Upper lobe of left lung (tissue), 6 donors: Measurements from ENCODE around the gene STARD5. TPM values are rescaled to one million over a fixed set of nuclear protein-coding genes. Genes with fewer than 3 reads are reported as not detected.
A peak's percentile ranks its signal among the peaks of the same experiment; 100 is the strongest.

Source experiments
- ATAC-seq, 2 donors: fragments of 200-7000 bp; cut with Tn5 transposase; one replicate each; pipeline ENCODE4 v1.9.1; 2022; ENCODE audit warnings: mild to moderate bottlenecking in 2 of 2, moderate library complexity in 2 of 2; ENCODE audit not compliant: low FRiP score in 2 of 2
- DNase-seq, 2 donors: peaks; one replicate each; pipeline ENCODE4 v3.0.0-alpha.2; 2019 to 2020
- H3K27ac ChIP-seq, 4 donors: fragments of 200-600 bp; sonication (generic); one replicate each; pipeline ENCODE4 v1.5.1; 2016 to 2019
- H3K27me3 ChIP-seq, 4 donors: fragments of 200-600 bp; sonication (generic); one replicate each; pipeline ENCODE4 v1.5.1; 2017 to 2019
- H3K36me3 ChIP-seq, 4 donors: fragments of 200-600 bp; sonication (generic); one replicate each; pipeline ENCODE4 v1.5.1; 2016 to 2019
- H3K4me1 ChIP-seq, 4 donors: fragments of 200-600 bp; sonication (generic); one replicate each; pipeline ENCODE4 v1.5.1; 2018 to 2019
- H3K4me3 ChIP-seq, 4 donors: fragments of 200-600 bp; sonication (generic); one replicate each; pipeline ENCODE4 v1.5.1; 2017 to 2019; ENCODE audit warnings: mild to moderate bottlenecking in 2 of 4, moderate library complexity in 1 of 4
- H3K9me3 ChIP-seq, 4 donors: fragments of 200-600 bp; sonication (generic); one replicate each; pipeline ENCODE4 v1.5.1; 2018 to 2019
- CTCF ChIP-seq, 6 experiments: fragments of 450-650 bp in 4 of 6; fragments of 200-600 bp in 2 of 6; sonication (generic) in 2 of 6; IDR thresholded peaks; one replicate each; pipeline ENCODE4 v1.5.1; 2016 to 2019; ENCODE audit warnings: antibody characterized with exemption in 6 of 6
- EP300 ChIP-seq, 4 donors: sonication (generic); formaldehyde crosslinking; IDR thresholded peaks; one replicate each; pipeline ENCODE4 v1.5.1; 2017; ENCODE audit warnings: antibody characterized with exemption in 4 of 4, control low read depth in 2 of 4
- POLR2A ChIP-seq, 4 donors: fragments of 450-650 bp; IDR thresholded peaks; one replicate each; pipeline ENCODE4 v1.5.1; 2016 to 2017; ENCODE audit warnings: antibody characterized with exemption in 4 of 4, mild to moderate bottlenecking in 2 of 4
- POLR2AphosphoS5 ChIP-seq, 2 donors: sonication (generic); formaldehyde crosslinking; IDR thresholded peaks; one replicate each; pipeline ENCODE4 v1.5.1; 2017; ENCODE audit warnings: antibody characterized with exemption in 2 of 2
- WGBS, 2 donors: methylation state at CpG; one replicate each; pipeline ENCODE4 v1.1.5; 2017 to 2018; 5-methylcytosine and 5-hydroxymethylcytosine counted together
- total RNA-seq, 6 donors: library from RNA; depleted of rRNA in 4 of 6; stranded (reverse); fragments of >200 nt in 4 of 6; gene quantifications; one replicate each; pipeline versions ENCODE4 v1.1.0 to v1.2.1, GENCODE V29; 2016 to 2021
- donor health status: DM: no; HTN: no; CAD: no; lungs with moderate emphysema.
- donor health status: DM: no; HTN: yes; CAD: no; lungs with severe emphysema.

STARD5 gene
- total RNA-seq, 6 donors from 2014 or later, result 3.0 to 8.3 (median 5.6) TPM

- H3K4me3 ChIP-seq, result no peak overlapping the region
- no peak for TF ChIP-seq CTCF (IDR thresholded peaks at IDR 0.05)
- TF ChIP-seq POLR2AphosphoS5 (IDR thresholded peaks at IDR 0.05), result no peak
- TF ChIP-seq POLR2A (IDR thresholded peaks at IDR 0.05), result no peak
- TF ChIP-seq EP300 (IDR thresholded peaks at IDR 0.05), result no peak
- DNase-seq (no peak), ATAC-seq (no peak)
- H3K9me3 ChIP-seq, result no peaks in the 10 kb centered on the region
- peak overlapping the region in 2 of 4 donors; percentile 14 to 74 for H3K27ac ChIP-seq
- 67 to 88% methylated on average over 1 to 5 of the region's 5 CpGs for WGBS, 2 donors
- H3K27me3 ChIP-seq, result no peaks in the 10 kb centered on the region
- peaks cover 24 to 33% (median 28%) of the 10 kb centered on the region in 4 donors for H3K4me1 ChIP-seq
- H3K36me3 ChIP-seq, result peaks cover 0 to 51% (median 4%) of the 10 kb centered on the region in 4 donors
Observed at GRCh38 chr15:81291916-81292522, 31.9 kb downstream of the STARD5 start.

- DNase-seq (no peak), ATAC-seq (no peak)
- Histone ChIP-seq H3K27ac (no peak overlapping the region), H3K36me3 (peaks cover 0 to 65% (median 4%) of the 10 kb centered on the region in 4 donors), H3K9me3 (no peaks in the 10 kb centered on the region), H3K4me1 (peaks cover 8 to 17% (median 13%) of the 10 kb centered on the region in 4 donors), H3K27me3 (no peaks in the 10 kb centered on the region), H3K4me3 (no peak overlapping the region)
- no peak for TF ChIP-seq POLR2AphosphoS5 (IDR thresholded peaks at IDR 0.05)
- TF ChIP-seq CTCF (IDR thresholded peaks at IDR 0.05), result no peak
- TF ChIP-seq EP300 (IDR thresholded peaks at IDR 0.05), result no peak
- no peak for TF ChIP-seq POLR2A (IDR thresholded peaks at IDR 0.05)
- 89 to 91% methylated on average over 4 of the region's 4 CpGs for WGBS, 2 donors
Observed at GRCh38 chr15:81289910-81290309, 34.0 kb downstream of the STARD5 start.

GRCh38 chr15:81288616-81289015 is 35.3 kb downstream of the STARD5 start:
- DNase-seq (no peak), ATAC-seq (no peak)
- no peak overlapping the region for H3K27ac ChIP-seq
- H3K9me3 ChIP-seq, result no peaks in the 10 kb centered on the region
- no peaks in the 10 kb centered on the region for H3K27me3 ChIP-seq
- no peak overlapping the region for H3K4me3 ChIP-seq
- TF ChIP-seq POLR2A (IDR thresholded peaks at IDR 0.05) (no peak), EP300 (IDR thresholded peaks at IDR 0.05) (no peak), POLR2AphosphoS5 (IDR thresholded peaks at IDR 0.05) (no peak), CTCF (IDR thresholded peaks at IDR 0.05) (no peak)
- WGBS, 2 donors, result 82 to 84% methylated on average over 8 of the region's 8 CpGs
- H3K36me3 ChIP-seq, result peaks cover 0 to 57% (median 4%) of the 10 kb centered on the region in 4 donors
- peaks cover 0 to 5% (median 2%) of the 10 kb centered on the region in 4 donors for H3K4me1 ChIP-seq

GRCh38 chr15:81288040-81288439 is 35.9 kb downstream of the STARD5 start:
- H3K4me3 ChIP-seq, result no peak overlapping the region
- peaks cover 0 to 53% (median 4%) of the 10 kb centered on the region in 4 donors for H3K36me3 ChIP-seq
- no peaks in the 10 kb centered on the region for H3K4me1 ChIP-seq
- DNase-seq (no peak), ATAC-seq (no peak)
- no peak overlapping the region for H3K27ac ChIP-seq
- TF ChIP-seq POLR2A (IDR thresholded peaks at IDR 0.05), result no peak
- no peak for TF ChIP-seq CTCF (IDR thresholded peaks at IDR 0.05)
- TF ChIP-seq EP300 (IDR thresholded peaks at IDR 0.05), result no peak
- no peak for TF ChIP-seq POLR2AphosphoS5 (IDR thresholded peaks at IDR 0.05)
- no peaks in the 10 kb centered on the region for H3K27me3 ChIP-seq
- H3K9me3 ChIP-seq, result no peaks in the 10 kb centered on the region
- 87 to 100% methylated on average over 3 of the region's 3 CpGs for WGBS, 2 donors

GRCh38 chr15:81286621-81287121 is 37.3 kb downstream of the STARD5 start:
- no peak for TF ChIP-seq CTCF (IDR thresholded peaks at IDR 0.05)
- no peak for TF ChIP-seq POLR2A (IDR thresholded peaks at IDR 0.05)
- Histone ChIP-seq H3K36me3 (peaks cover 0 to 53% (median 6%) of the 10 kb centered on the region in 4 donors), H3K27ac (peak overlapping the region in 1 of 4 donors; percentile 3), H3K4me3 (no peak overlapping the region), H3K4me1 (no peaks in the 10 kb centered on the region), H3K9me3 (no peaks in the 10 kb centered on the region), H3K27me3 (no peaks in the 10 kb centered on the region)
- DNase-seq (no peak), ATAC-seq (peak; percentile 38 to 44)
- WGBS, 2 donors, result 64 to 70% methylated on average over 2 of the region's 2 CpGs
